NB4 (cell line): ENCODE measurements around the gene AMFR.

Experiments used
- MYC ChIP-seq: IDR thresholded peaks from 2 replicates; pipeline ENCODE4 v1.6.1; 2011; ENCODE audit warnings: low read depth, low read length
- POLR2A ChIP-seq: IDR thresholded peaks from 2 replicates; pipeline ENCODE4 v1.6.1; 2011; ENCODE audit warnings: mild to moderate bottlenecking; ENCODE audit not compliant: insufficient read length; ENCODE audit errors: extremely low read depth
- TF ChIP-seq, protein P1 (sequence below): IDR thresholded peaks from one replicate; pipeline ENCODE4 v1.5.1; 2012; ENCODE audit warnings: low read depth, low read length

DNA sequence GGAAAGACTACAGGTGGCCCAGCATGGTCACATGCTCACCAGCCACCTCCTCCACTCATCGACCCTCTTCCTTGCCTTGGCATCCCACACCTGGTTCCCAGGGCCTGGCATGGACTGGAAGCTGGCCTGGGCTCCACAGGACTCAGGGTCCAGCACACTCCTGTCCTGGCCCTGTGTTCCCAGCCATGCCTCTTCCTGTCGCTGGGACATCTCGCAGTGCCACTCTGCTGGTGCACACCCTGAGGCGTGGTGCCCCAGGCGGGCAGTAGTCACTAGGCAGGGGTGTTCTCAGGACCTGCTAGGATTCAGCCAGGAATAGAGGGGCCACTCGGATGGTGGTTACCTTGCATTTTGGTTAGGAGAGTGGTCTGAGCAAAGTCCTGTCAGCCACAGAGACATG lies 99.4 kb downstream of the AMFR start:
- TF ChIP-seq POLR2A: no peak
- TF ChIP-seq, protein P1, sequence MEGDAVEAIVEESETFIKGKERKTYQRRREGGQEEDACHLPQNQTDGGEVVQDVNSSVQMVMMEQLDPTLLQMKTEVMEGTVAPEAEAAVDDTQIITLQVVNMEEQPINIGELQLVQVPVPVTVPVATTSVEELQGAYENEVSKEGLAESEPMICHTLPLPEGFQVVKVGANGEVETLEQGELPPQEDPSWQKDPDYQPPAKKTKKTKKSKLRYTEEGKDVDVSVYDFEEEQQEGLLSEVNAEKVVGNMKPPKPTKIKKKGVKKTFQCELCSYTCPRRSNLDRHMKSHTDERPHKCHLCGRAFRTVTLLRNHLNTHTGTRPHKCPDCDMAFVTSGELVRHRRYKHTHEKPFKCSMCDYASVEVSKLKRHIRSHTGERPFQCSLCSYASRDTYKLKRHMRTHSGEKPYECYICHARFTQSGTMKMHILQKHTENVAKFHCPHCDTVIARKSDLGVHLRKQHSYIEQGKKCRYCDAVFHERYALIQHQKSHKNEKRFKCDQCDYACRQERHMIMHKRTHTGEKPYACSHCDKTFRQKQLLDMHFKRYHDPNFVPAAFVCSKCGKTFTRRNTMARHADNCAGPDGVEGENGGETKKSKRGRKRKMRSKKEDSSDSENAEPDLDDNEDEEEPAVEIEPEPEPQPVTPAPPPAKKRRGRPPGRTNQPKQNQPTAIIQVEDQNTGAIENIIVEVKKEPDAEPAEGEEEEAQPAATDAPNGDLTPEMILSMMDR: no peak
- TF ChIP-seq MYC: no peak
